GM18505 (cell line): ENCODE measurements around the gene DLL1.
"Not testable (repeated sequence)": the region's sequence is repeated elsewhere in the genome, so short reads cannot be mapped to it uniquely, and the experiment has no call there.

ENCODE experiments used
- ATAC-seq: cut with Tn5 transposase; IDR thresholded peaks from one replicate; pipeline ENCODE4 v1.9.1; 2021; ENCODE audit not compliant: unreplicated experiment
- POLR2A ChIP-seq: IDR thresholded peaks from 4 replicates; pipeline ENCODE4 v1.6.1; 2011; ENCODE audit warnings: borderline replicate concordance; ENCODE audit not compliant: insufficient read depth, insufficient read length; ENCODE audit errors: extremely low read depth

The DLL1 gene, protein sequence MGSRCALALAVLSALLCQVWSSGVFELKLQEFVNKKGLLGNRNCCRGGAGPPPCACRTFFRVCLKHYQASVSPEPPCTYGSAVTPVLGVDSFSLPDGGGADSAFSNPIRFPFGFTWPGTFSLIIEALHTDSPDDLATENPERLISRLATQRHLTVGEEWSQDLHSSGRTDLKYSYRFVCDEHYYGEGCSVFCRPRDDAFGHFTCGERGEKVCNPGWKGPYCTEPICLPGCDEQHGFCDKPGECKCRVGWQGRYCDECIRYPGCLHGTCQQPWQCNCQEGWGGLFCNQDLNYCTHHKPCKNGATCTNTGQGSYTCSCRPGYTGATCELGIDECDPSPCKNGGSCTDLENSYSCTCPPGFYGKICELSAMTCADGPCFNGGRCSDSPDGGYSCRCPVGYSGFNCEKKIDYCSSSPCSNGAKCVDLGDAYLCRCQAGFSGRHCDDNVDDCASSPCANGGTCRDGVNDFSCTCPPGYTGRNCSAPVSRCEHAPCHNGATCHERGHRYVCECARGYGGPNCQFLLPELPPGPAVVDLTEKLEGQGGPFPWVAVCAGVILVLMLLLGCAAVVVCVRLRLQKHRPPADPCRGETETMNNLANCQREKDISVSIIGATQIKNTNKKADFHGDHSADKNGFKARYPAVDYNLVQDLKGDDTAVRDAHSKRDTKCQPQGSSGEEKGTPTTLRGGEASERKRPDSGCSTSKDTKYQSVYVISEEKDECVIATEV

GRCh38 chr6:170290296-170291128 lies at the start of gene DLL1:
Gene DLL1 (minus strand): TSS chr6:170291078. CDS start chr6:170290139, 939 bp downstream.
- ATAC-seq, result no peak
- no peak for TF ChIP-seq POLR2A

- ATAC-seq, result not testable (repeated sequence)
These were observed 44.3 kb upstream of the DLL1 start for GRCh38 chr6:170335199-170335598.

- no peak for ATAC-seq
- no peak for TF ChIP-seq POLR2A
These were observed 38.4 kb upstream of the DLL1 start for GRCh38 chr6:170329321-170329720.

- TF ChIP-seq POLR2A, result no peak
- ATAC-seq, result no peak
These were observed 26.8 kb upstream of the DLL1 start for GRCh38 chr6:170317718-170318117.

DNA sequence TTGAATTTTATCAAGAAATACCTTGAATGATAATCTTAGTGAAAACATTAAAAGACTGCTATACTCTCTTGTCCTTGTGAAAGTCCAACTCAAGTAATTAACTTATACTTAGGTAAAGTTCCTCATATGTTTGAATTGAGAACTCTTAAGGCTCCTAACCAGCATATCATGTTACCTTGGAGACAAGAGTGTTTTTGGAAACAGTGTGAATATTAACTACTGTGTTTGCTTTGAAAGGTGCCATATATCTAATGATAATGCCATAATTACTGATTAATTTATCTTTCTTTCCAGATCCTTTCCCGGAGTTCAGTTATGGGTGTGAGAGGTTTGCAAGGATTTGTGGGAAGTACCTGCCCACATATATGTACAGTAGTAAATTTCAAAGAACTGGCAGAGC lies 26.2 kb upstream of the DLL1 start:
- no peak for ATAC-seq

DNA sequence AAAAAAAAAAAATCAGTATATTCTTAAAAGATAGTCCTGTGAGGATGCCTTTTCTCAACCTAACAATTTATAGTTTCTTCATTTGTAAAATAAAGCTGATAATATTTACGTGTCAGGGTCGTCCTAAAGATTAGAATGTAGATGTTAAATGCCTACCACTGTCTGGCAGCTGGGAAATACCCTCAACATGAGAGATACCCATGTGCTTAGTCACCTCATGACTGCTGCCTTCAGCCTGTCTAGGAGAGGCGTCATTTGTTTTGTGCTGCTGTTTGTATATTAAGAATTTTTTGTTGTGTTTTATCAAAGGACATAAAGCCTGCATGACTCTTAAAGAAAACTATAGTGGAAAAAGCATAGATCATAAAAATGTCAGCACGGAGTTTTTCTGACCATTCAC lies 25.2 kb upstream of the DLL1 start:
- no peak for ATAC-seq
- TF ChIP-seq POLR2A, result no peak

More for the DNA sequence above, 26.2 kb upstream of the DLL1 start:
- no peak for TF ChIP-seq POLR2A

GRCh38 chr6:170314983-170315382 lies 24.1 kb upstream of the DLL1 start:
- no peak for TF ChIP-seq POLR2A
- no peak for ATAC-seq

DNA sequence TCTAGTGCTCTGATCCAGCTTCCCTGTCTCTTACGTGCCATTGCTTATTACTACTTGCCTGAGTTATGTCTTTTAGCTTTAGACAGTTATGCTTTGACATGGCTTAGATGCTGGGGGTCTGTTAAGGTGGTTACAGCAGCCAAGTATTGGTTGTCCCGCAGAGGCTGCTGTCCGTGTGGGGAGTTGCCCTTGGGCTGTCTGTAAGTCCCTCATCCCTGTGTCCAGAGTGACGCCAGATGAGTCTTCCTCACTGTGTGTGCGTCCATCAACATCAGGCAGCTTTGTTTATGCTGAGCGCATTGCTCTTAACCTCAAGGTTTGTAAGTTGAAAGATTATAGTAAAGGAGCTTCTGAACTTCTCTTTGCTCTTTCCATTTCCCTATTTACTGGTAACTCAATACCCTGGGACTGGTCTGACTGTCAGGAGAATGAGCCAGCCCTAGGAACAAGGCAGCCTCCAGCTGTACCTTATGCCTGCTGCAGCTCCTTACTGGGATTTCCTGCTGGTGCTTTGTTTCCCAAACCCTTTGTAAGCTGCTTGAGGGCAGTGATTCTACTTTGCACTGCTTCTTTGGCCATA lies 22.9 kb upstream of the DLL1 start:
- ATAC-seq, result no peak
- TF ChIP-seq POLR2A, result no peak

DNA sequence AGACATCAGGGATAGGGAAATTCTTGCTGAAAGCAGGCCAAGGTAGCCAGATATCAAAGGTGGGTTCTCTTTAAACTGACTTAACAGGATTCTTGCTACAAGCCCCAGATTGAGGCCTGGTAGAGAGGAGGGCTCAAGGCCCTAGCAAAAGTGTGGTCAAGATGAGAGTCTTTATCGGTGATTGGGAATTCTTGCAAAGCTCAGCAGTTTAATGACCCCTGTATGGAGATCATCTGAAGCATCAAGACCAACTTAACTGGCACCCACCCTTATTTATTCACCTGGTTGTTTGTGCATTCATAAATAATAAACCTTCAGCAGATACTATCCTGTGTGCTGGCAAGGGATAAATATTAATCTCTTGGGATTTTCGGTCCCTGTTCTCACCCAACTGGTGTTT lies 22.0 kb upstream of the DLL1 start:
- no peak for TF ChIP-seq POLR2A
- no peak for ATAC-seq

- ATAC-seq, result no peak
- no peak for TF ChIP-seq POLR2A
These were observed 20.8 kb upstream of the DLL1 start for GRCh38 chr6:170311696-170312095.

GRCh38 chr6:170308761-170309160 lies 17.9 kb upstream of the DLL1 start:
- ATAC-seq, result no peak
- no peak for TF ChIP-seq POLR2A

DNA sequence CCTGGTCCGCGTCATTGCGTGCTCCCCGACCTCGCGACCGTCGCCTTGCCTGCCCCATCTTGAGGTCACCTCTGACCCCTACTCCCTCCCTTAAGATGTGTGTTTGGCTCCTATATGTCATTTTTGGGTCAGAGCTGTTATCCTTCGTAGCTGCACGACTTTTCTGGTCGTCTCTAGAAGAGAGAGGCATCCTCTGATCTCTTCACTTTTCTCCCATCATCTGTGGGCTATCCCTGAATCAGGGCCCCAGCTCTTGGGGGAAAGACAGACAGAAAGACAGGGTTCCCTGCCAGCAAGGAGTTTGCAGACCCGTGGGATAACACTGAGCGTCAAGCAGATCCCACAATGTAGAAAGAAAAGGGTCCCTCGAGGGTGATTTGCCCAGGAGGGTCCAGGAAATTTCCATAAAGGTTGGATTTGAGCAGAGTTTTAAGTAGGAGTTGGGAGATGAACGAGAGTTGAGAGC lies 16.2 kb upstream of the DLL1 start:
- no peak for ATAC-seq
- TF ChIP-seq POLR2A, result no peak

GRCh38 chr6:170306324-170307079 lies 15.6 kb upstream of the DLL1 start, which contains the start of gene FAM120B:
Gene FAM120B (plus strand): TSS chr6:170306758. CDS start chr6:170317391, 10,633 bp downstream.
- TF ChIP-seq POLR2A, result peak; percentile 98
- ATAC-seq, result peak; percentile 96

GRCh38 chr6:170305805-170306323 lies 15.0 kb upstream of the DLL1 start:
- TF ChIP-seq POLR2A, result no peak
- peak; percentile 24 for ATAC-seq
